Measurements from ENCODE around the gene FCMR. TPM values are rescaled to one million over a fixed set of nuclear protein-coding genes. Genes with fewer than 3 reads are reported as not detected.

Gene FCMR
- total RNA-seq, 2 experiments from 2014 or later, result 49.6 to 52.1 TPM

DNA sequence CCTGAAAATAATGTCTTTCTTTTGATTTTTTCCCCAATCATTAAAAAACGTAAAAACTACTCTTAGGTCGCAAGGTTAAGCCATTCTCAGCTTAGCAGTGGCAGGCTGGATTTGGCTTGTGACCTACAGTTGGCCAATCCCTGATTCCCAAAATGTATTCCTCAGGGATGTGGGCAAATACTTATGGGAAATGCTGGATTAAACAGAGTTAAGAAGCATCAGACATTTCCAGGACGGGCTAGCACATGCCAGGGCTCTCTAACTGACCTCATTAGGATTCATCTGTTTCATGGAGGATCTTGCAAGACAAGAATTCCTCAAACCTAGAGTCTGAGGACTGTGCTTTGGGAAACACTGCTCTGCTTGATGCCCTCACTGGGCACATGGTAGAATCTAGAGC, 25.5 kb downstream of the FCMR start:
- intact Hi-C loops (cut with micrococcal nuclease), result loop anchor here (2.0 kb wide), 1 partner anchor 93 kb away; no protein-coding TSS in a partner anchor
- peaks cover 92% of the 10 kb centered on the region for H3K4me1 Mint-ChIP-seq (ENCODE audit: low read depth)
- H3K9me3 Mint-ChIP-seq, result no peaks in the 10 kb centered on the region
- DNase-seq, result no peak
- CTCF ChIA-PET, result interaction anchor here (0.8 to 2.6 kb wide), 6 partner anchors 9 to 31 kb away, joined by 3 to 17 read pairs (median 5); partner anchors contain the start of gene IL20
- no peaks in the 10 kb centered on the region for H3K27me3 Mint-ChIP-seq (ENCODE audit: low read depth)
- peaks cover 23% of the 10 kb centered on the region for H3K36me3 Mint-ChIP-seq (ENCODE audit: low read depth)
- peak overlapping the region; percentile 98 for H3K27ac Mint-ChIP-seq
- no peak overlapping the region for H3K4me3 Mint-ChIP-seq

- peaks cover 92% of the 10 kb centered on the region for H3K4me1 Mint-ChIP-seq (ENCODE audit: low read depth)
- intact Hi-C loops (cut with micrococcal nuclease), result loop anchor here (2.0 kb wide), 1 partner anchor 93 kb away; no protein-coding TSS in a partner anchor
- H3K9me3 Mint-ChIP-seq, result no peaks in the 10 kb centered on the region
- no peak for DNase-seq
- no peak overlapping the region for H3K4me3 Mint-ChIP-seq
- peaks cover 18% of the 10 kb centered on the region for H3K36me3 Mint-ChIP-seq (ENCODE audit: low read depth)
- peak overlapping the region; percentile 22 for H3K27ac Mint-ChIP-seq
- no peaks in the 10 kb centered on the region for H3K27me3 Mint-ChIP-seq (ENCODE audit: low read depth)
- CTCF ChIA-PET, result interaction anchor here (0.7 to 2.6 kb wide), 7 partner anchors 10 to 31 kb away, joined by 3 to 17 read pairs (median 4); partner anchors contain the start of gene IL20
Observed at GRCh38 chr1:206895837-206896242, 25.9 kb downstream of the FCMR start.

DNA sequence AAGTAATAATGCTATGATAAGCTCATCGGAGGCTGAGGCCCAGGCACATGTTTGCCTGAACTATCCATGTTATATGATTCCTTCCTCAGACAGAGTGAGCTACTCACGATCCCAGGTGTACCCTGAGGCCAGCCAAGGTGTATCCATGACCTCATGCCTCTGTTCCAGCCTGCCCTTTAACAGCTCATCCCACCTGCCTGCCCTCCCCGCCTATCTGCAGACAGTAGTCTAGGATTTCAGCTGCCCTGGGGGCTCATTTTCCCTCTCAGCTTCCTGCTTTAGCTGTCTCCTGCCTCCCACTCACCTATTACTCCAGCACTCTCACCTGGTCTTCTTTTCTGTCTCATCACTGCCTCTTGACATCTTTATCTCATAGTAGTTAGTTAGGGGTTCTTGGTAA, 26.4 kb downstream of the FCMR start:
- H3K9me3 Mint-ChIP-seq, result no peaks in the 10 kb centered on the region
- peaks cover 92% of the 10 kb centered on the region for H3K4me1 Mint-ChIP-seq (ENCODE audit: low read depth)

GRCh38 chr1:206893380-206893779, 28.4 kb downstream of the FCMR start:
- no peak overlapping the region for H3K4me3 Mint-ChIP-seq
- no peak for DNase-seq
- no peaks in the 10 kb centered on the region for H3K27me3 Mint-ChIP-seq (ENCODE audit: low read depth)
- CTCF ChIA-PET, result interaction anchor here (2.4 kb wide), 1 partner anchor 18 kb away, joined by 12 read pairs; no protein-coding TSS in a partner anchor
- intact Hi-C loops (cut with micrococcal nuclease), result no loop called here
- peaks cover 3% of the 10 kb centered on the region for H3K36me3 Mint-ChIP-seq (ENCODE audit: low read depth)
- H3K4me1 Mint-ChIP-seq (ENCODE audit: low read depth), result peaks cover 92% of the 10 kb centered on the region
- no peaks in the 10 kb centered on the region for H3K9me3 Mint-ChIP-seq
- no peak overlapping the region for H3K27ac Mint-ChIP-seq

More for the DNA sequence above, 26.4 kb downstream of the FCMR start:
- CTCF ChIA-PET, result interaction anchor here (0.7 to 1.3 kb wide), 4 partner anchors 11 to 17 kb away, joined by 3 to 5 read pairs (median 4); no protein-coding TSS in a partner anchor
- Mint-ChIP-seq H3K27me3 (ENCODE audit: low read depth) (no peaks in the 10 kb centered on the region), H3K27ac (peak overlapping the region; percentile 15), H3K4me3 (no peak overlapping the region), H3K36me3 (ENCODE audit: low read depth) (peaks cover 13% of the 10 kb centered on the region)
- DNase-seq, result no peak
- intact Hi-C loops (cut with micrococcal nuclease), result no loop called here

DNA sequence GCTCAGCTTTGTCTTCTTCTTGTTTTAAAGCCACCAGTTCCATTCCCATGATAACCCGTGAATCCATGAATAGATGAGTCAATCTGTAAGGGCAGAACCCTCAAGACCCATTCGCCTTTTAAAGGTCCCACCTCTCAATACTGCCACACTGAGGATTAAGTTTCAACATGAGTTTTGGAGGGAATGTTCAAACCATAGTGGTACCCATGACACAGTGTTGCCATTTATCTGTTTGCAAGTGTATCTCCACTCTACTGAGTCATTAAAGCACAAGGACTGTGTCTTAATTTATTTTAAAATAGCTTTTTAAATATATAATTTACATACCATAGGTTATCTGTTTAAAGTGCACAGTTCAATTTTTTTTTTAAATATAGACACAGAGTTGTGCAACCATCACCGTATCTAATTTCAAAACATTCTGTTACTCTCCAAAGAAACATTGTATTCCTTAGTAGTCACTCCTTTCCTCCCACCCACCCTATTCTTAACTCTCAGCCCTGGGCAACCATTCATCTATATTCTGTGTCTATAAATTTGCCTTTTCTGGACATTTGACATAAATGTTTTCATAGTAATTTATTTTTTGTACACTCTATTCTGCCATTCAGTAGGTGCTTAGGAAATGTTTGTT, 29.3 kb downstream of the FCMR start:
- CTCF ChIA-PET, result interaction anchor here (0.8 to 2.4 kb wide), 3 partner anchors 9 to 158 kb away, joined by 3 to 12 read pairs (median 4); no protein-coding TSS in a partner anchor
- intact Hi-C loops (cut with micrococcal nuclease), result no loop called here
- Mint-ChIP-seq H3K9me3 (no peaks in the 10 kb centered on the region), H3K4me3 (no peak overlapping the region), H3K27ac (no peak overlapping the region), H3K36me3 (ENCODE audit: low read depth) (peaks cover 1% of the 10 kb centered on the region), H3K27me3 (ENCODE audit: low read depth) (no peaks in the 10 kb centered on the region), H3K4me1 (ENCODE audit: low read depth) (peaks cover 86% of the 10 kb centered on the region)
- no peak for DNase-seq

- no peaks in the 10 kb centered on the region for H3K9me3 Mint-ChIP-seq
- H3K27me3 Mint-ChIP-seq (ENCODE audit: low read depth), result no peaks in the 10 kb centered on the region
- no peak for DNase-seq
- intact Hi-C loops (cut with micrococcal nuclease), result loop anchor here (1.0 to 2.0 kb wide), 3 partner anchors 13 to 27 kb away; partner anchors contain the start of gene IL20
- H3K36me3 Mint-ChIP-seq (ENCODE audit: low read depth), result no peaks in the 10 kb centered on the region
- H3K4me1 Mint-ChIP-seq (ENCODE audit: low read depth), result peaks cover 75% of the 10 kb centered on the region
- H3K4me3 Mint-ChIP-seq, result no peak overlapping the region
- peak overlapping the region; percentile 64 for H3K27ac Mint-ChIP-seq
- CTCF ChIA-PET, result interaction anchor here (0.8 to 1.7 kb wide), 2 partner anchors 8 to 157 kb away, joined by 3 to 4 read pairs; no protein-coding TSS in a partner anchor
Observed at GRCh38 chr1:206891412-206891811, 30.3 kb downstream of the FCMR start.

- CTCF ChIA-PET, result interaction anchor here (0.8 to 1.1 kb wide), 3 partner anchors 16 to 31 kb away, joined by 3 to 5 read pairs (median 5); no protein-coding TSS in a partner anchor
- peak overlapping the region; percentile 64 for H3K27ac Mint-ChIP-seq
- H3K36me3 Mint-ChIP-seq (ENCODE audit: low read depth), result no peaks in the 10 kb centered on the region
- H3K4me1 Mint-ChIP-seq (ENCODE audit: low read depth), result peaks cover 65% of the 10 kb centered on the region
- DNase-seq, result peak; percentile 57
- no peaks in the 10 kb centered on the region for H3K9me3 Mint-ChIP-seq
- intact Hi-C loops (cut with micrococcal nuclease), result loop anchor here (1.0 to 2.0 kb wide), 3 partner anchors 14 to 26 kb away; partner anchors contain the start of gene IL20
- no peak overlapping the region for H3K4me3 Mint-ChIP-seq
- peaks cover 4% of the 10 kb centered on the region for H3K27me3 Mint-ChIP-seq (ENCODE audit: low read depth)
Observed at GRCh38 chr1:206890125-206891060, 31.3 kb downstream of the FCMR start.

- no peak for DNase-seq
- peaks cover 40% of the 10 kb centered on the region for H3K4me1 Mint-ChIP-seq (ENCODE audit: low read depth)
- no peaks in the 10 kb centered on the region for H3K36me3 Mint-ChIP-seq (ENCODE audit: low read depth)
- CTCF ChIA-PET, result interaction anchor here (1.0 to 3.1 kb wide), 5 partner anchors 13 to 584 kb away, joined by 3 to 10 read pairs (median 3); no protein-coding TSS in a partner anchor
- peaks cover 4% of the 10 kb centered on the region for H3K27me3 Mint-ChIP-seq (ENCODE audit: low read depth)
- H3K9me3 Mint-ChIP-seq, result no peaks in the 10 kb centered on the region
- no peak overlapping the region for H3K27ac Mint-ChIP-seq
- H3K4me3 Mint-ChIP-seq, result no peak overlapping the region
- intact Hi-C loops (cut with micrococcal nuclease), result no loop called here
Observed at GRCh38 chr1:206887701-206888100, 34.0 kb downstream of the FCMR start.

DNA sequence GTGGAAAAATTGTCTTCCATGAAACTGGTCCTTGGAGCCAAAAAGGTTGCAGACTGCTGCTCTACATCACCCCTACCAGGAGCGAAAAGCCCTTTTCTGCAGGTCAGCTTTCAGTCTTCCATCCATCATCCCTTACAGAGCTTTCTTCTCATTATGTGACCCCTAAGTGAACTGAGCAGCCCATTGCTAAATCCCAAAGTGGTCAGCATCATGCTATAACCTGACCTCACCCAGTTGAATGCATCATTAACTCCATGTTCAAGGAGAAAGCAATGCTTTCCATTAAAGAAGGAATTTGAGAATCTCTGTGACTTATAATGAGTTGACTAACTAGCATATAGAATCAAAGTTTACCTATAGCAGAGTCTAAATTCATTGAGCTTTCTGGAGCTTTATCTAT, 34.9 kb downstream of the FCMR start:
- Mint-ChIP-seq H3K9me3 (no peaks in the 10 kb centered on the region), H3K27me3 (ENCODE audit: low read depth) (peaks cover 4% of the 10 kb centered on the region), H3K4me1 (ENCODE audit: low read depth) (peaks cover 34% of the 10 kb centered on the region), H3K36me3 (ENCODE audit: low read depth) (no peaks in the 10 kb centered on the region), H3K27ac (no peak overlapping the region), H3K4me3 (no peak overlapping the region)
- CTCF ChIA-PET, result interaction anchor here (0.6 to 3.1 kb wide), 3 partner anchors 22 to 114 kb away, joined by 3 to 10 read pairs (median 5); no protein-coding TSS in a partner anchor
- DNase-seq, result no peak
- intact Hi-C loops (cut with micrococcal nuclease), result no loop called here

DNA sequence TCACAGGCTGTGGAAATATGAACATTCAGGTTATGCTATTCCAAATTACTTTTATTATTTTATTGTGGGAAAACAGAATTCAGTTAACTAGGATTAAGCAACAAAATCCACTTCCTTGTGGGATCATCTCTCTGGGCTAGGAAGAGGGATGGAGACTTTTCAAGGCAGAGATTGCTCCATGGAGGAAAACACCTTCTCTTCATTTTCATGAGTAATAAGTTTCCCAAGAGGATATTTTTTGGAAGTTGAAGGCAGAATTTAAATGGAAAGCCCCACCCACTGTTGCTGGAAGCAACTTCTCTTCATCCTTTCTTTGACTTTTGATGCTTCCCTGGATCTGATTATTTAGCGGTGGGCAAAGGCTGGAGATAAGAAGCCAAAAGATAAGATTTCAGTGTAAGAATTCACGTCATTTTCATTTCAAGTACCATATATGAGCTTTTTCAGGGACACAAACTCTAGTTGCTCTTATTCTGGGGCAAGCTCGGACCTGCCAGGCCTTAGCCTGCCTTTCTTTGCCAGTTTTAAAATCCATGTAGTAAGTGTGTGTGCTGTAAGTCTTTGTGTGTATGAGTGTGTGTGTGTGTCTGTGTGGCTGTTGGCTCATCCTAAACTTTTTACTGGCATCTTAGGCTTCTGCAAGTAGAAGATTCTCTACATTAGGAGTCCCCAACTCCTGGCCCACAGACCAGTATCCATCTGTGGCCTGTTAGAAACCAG, 36.2 kb downstream of the FCMR start:
- Mint-ChIP-seq H3K4me1 (ENCODE audit: low read depth) (peaks cover 21% of the 10 kb centered on the region), H3K9me3 (no peaks in the 10 kb centered on the region), H3K27ac (no peak overlapping the region), H3K4me3 (no peak overlapping the region), H3K27me3 (ENCODE audit: low read depth) (peaks cover 4% of the 10 kb centered on the region), H3K36me3 (ENCODE audit: low read depth) (no peaks in the 10 kb centered on the region)
- CTCF ChIA-PET, result interaction anchor here (0.6 to 3.1 kb wide), 4 partner anchors 10 to 26 kb away, joined by 3 to 10 read pairs (median 4); partner anchors contain the start of gene IL20
- intact Hi-C loops (cut with micrococcal nuclease), result no loop called here
- no peak for DNase-seq

GRCh38 chr1:206883876-206884275, 37.9 kb downstream of the FCMR start:
- no peak overlapping the region for H3K27ac Mint-ChIP-seq
- peaks cover 4% of the 10 kb centered on the region for H3K27me3 Mint-ChIP-seq (ENCODE audit: low read depth)
- H3K9me3 Mint-ChIP-seq, result peaks cover 6% of the 10 kb centered on the region
- DNase-seq, result no peak
- H3K4me1 Mint-ChIP-seq (ENCODE audit: low read depth), result peaks cover 5% of the 10 kb centered on the region
- no peak overlapping the region for H3K4me3 Mint-ChIP-seq
- H3K36me3 Mint-ChIP-seq (ENCODE audit: low read depth), result peaks cover 4% of the 10 kb centered on the region
- CTCF ChIA-PET, result interaction anchor here (0.7 to 2.0 kb wide), 12 partner anchors 8 to 246 kb away, joined by 3 to 8 read pairs (median 5); partner anchors contain the start of gene IL20
- intact Hi-C loops (cut with micrococcal nuclease), result no loop called here
